Activated T-helper 1 cell treated with Interleukin-2 at 50 U/mL for 16 hours (primary cell): ENCODE data around the gene PAIP2.
"Not testable (repeated sequence)": the region's sequence is repeated elsewhere in the genome, so short reads cannot be mapped to it uniquely, and the experiment has no call there.

Experiments used
- DNase-seq: peaks from one replicate; pipeline ENCODE4 v3.0.0-alpha.2; 2020; ENCODE audit warnings: low read depth

Gene PAIP2

GRCh38 chr5:139341689-139342422, at the start of gene PAIP2:
Gene PAIP2, plus strand, starts transcription at chr5:139341854. Its CDS starts 21,931 bp downstream, at chr5:139363785.
- peak; percentile 96 for DNase-seq

GRCh38 chr5:139293202-139293506, 48.5 kb upstream of the PAIP2 start:
- no peak for DNase-seq

- peak; percentile 88 for DNase-seq
These were observed 47.9 kb upstream of the PAIP2 start, which contains the start of gene MATR3 for GRCh38 chr5:139293507-139294373. Gene MATR3, plus strand, starts transcription at chr5:139293740. Its CDS starts 13,676 bp downstream, at chr5:139307416.

- peak; percentile 29 for DNase-seq
These were observed 47.1 kb upstream of the PAIP2 start for GRCh38 chr5:139294374-139295165.

- DNase-seq, result no peak
These were observed 46.2 kb upstream of the PAIP2 start for GRCh38 chr5:139295346-139296057.

- DNase-seq, result no peak
These were observed 45.5 kb upstream of the PAIP2 start for GRCh38 chr5:139296198-139296597.

- DNase-seq, result no peak
These were observed 44.8 kb upstream of the PAIP2 start for GRCh38 chr5:139296862-139297326.

- DNase-seq, result no peak
These were observed 44.1 kb upstream of the PAIP2 start for GRCh38 chr5:139297439-139298133.

GRCh38 chr5:139298242-139298641, 43.4 kb upstream of the PAIP2 start:
- no peak for DNase-seq

- no peak for DNase-seq
These were observed 42.2 kb upstream of the PAIP2 start for GRCh38 chr5:139299486-139299885.

GRCh38 chr5:139301808-139302499, 39.7 kb upstream of the PAIP2 start:
- no peak for DNase-seq

- DNase-seq, result no peak
These were observed 37.0 kb upstream of the PAIP2 start for GRCh38 chr5:139304391-139305324.

GRCh38 chr5:139306197-139306596, 35.5 kb upstream of the PAIP2 start:
- no peak for DNase-seq

GRCh38 chr5:139306628-139307379, 34.9 kb upstream of the PAIP2 start:
- no peak for DNase-seq

GRCh38 chr5:139308797-139309196, 32.9 kb upstream of the PAIP2 start:
- no peak for DNase-seq

GRCh38 chr5:139310715-139311186, 30.9 kb upstream of the PAIP2 start:
- DNase-seq, result not testable (repeated sequence)

- DNase-seq, result no peak
These were observed 29.6 kb upstream of the PAIP2 start for GRCh38 chr5:139312075-139312474.

- DNase-seq, result no peak
These were observed 27.4 kb upstream of the PAIP2 start for GRCh38 chr5:139314276-139314675.
